ENCODE results near the gene CACNA2D3. TPM values are rescaled to one million over a fixed set of nuclear protein-coding genes. Genes with fewer than 3 reads are reported as not detected.
A peak's percentile ranks its signal among the peaks of the same experiment; 100 is the strongest.

Gene CACNA2D3
- total and polyA plus RNA-seq, 2 donors from 2014 or later, result 5.7 to 11.2 TPM

DNA sequence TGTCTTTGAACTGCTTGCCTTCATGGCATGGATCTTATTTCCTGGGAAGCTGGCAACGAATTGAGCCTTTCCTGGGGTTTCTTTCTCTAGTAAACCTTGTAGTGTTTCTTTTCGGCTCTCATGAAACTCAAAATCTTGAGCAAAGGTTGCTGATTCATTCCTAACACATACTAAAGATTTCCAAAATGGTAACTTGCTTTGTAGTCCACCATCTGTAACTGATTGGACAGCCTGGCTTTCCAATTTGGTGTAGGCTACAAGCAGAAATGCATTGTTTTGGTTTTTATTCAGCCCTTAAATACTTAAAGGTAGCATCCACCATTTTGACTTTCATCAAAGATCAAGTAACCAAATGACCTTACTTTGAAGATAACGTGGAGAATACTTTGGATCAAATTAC, 767.4 kb downstream of the CACNA2D3 start:
- H3K9me3 ChIP-seq (ENCODE audit: control insufficient read depth in 2 of 3, insufficient read depth in 1 of 3, low read length in 3 of 3), result no peaks in the 10 kb centered on the region
- DNase-seq (no peak), FAIRE-seq (no peak)
- H3K4me3 ChIP-seq (ENCODE audit: low read length in 3 of 3), result no peak overlapping the region
- H3K9ac ChIP-seq (ENCODE audit: low read length in 3 of 3), result no peak overlapping the region
- intact Hi-C loops (cut with DNase I), result no loop called here
- no peaks in the 10 kb centered on the region for H3K27me3 ChIP-seq (ENCODE audit: control insufficient read depth, insufficient read depth, low read length)
- TF ChIP-seq, protein P1, sequence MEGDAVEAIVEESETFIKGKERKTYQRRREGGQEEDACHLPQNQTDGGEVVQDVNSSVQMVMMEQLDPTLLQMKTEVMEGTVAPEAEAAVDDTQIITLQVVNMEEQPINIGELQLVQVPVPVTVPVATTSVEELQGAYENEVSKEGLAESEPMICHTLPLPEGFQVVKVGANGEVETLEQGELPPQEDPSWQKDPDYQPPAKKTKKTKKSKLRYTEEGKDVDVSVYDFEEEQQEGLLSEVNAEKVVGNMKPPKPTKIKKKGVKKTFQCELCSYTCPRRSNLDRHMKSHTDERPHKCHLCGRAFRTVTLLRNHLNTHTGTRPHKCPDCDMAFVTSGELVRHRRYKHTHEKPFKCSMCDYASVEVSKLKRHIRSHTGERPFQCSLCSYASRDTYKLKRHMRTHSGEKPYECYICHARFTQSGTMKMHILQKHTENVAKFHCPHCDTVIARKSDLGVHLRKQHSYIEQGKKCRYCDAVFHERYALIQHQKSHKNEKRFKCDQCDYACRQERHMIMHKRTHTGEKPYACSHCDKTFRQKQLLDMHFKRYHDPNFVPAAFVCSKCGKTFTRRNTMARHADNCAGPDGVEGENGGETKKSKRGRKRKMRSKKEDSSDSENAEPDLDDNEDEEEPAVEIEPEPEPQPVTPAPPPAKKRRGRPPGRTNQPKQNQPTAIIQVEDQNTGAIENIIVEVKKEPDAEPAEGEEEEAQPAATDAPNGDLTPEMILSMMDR (IDR thresholded peaks at IDR 0.05; ENCODE audit: borderline replicate concordance, extremely low read depth, insufficient read depth), result no peak
- H3K4me1 ChIP-seq (ENCODE audit: control insufficient read depth in 2 of 3, insufficient read depth in 2 of 3, low read depth in 1 of 3, low read length in 3 of 3), result peaks cover 0 to 12% (median 3%) of the 10 kb centered on the region in 3 donors
- no peak overlapping the region for H3K27ac ChIP-seq (ENCODE audit: low read depth in 2 of 2, low read length in 2 of 2)
- no peaks in the 10 kb centered on the region for H3K36me3 ChIP-seq (ENCODE audit: control insufficient read depth in 2 of 3, insufficient read depth in 3 of 3, low read length in 3 of 3)

DNA sequence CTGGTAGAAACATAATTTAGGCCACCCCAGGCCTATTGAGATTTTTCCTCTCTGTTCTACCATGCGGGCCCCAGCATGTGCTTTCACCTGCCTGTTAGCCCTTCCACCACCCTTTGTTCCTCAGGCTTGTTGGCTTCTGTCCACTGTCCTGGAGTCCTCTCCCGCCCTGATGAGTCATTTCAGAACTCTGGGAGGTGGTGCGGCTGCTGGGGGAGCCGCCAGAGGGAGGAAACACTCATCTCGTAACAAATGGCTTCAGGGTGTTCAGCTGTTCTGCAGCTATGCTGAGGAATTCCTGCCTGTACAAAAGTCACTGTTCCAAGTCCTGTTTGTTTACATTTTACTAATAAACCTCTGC, 769.2 kb downstream of the CACNA2D3 start:
- intact Hi-C loops (cut with DNase I), result no loop called here

DNA sequence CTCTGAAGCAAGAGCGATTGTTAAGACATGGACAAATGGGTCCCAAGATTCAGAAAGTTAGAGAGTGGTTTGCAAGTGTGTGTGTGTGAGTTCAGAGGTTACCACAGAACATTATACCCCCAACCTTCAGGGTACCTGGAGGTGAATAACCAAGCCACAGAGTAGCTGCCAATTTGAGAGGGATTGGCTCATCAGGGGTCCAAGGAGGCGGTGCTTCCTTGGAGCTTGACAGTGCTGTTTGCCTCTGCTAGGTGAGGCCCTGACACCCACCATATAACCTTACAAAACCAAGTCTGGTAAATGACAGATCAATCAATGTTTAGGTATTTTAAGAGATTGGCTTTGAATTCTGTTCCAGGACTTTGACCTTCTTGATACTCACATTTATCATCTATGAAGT, 769.8 kb downstream of the CACNA2D3 start:
- DNase-seq (no peak), FAIRE-seq (no peak)
- H3K27ac ChIP-seq (ENCODE audit: low read depth in 2 of 2, low read length in 2 of 2), result no peak overlapping the region
- H3K4me1 ChIP-seq (ENCODE audit: control insufficient read depth in 2 of 3, insufficient read depth in 2 of 3, low read depth in 1 of 3, low read length in 3 of 3), result peaks cover 0 to 12% (median 3%) of the 10 kb centered on the region in 3 donors
- no peak overlapping the region for H3K4me3 ChIP-seq (ENCODE audit: low read length in 3 of 3)
- intact Hi-C loops (cut with DNase I), result no loop called here
- H3K27me3 ChIP-seq (ENCODE audit: control insufficient read depth, insufficient read depth, low read length), result no peaks in the 10 kb centered on the region
- H3K9ac ChIP-seq (ENCODE audit: low read length in 3 of 3), result no peak overlapping the region
- H3K36me3 ChIP-seq (ENCODE audit: control insufficient read depth in 2 of 3, insufficient read depth in 3 of 3, low read length in 3 of 3), result no peaks in the 10 kb centered on the region
- TF ChIP-seq, protein P1 (IDR thresholded peaks at IDR 0.05; ENCODE audit: borderline replicate concordance, extremely low read depth, insufficient read depth), result no peak
- H3K9me3 ChIP-seq (ENCODE audit: control insufficient read depth in 2 of 3, insufficient read depth in 1 of 3, low read length in 3 of 3), result no peaks in the 10 kb centered on the region

More for the DNA sequence above, 769.2 kb downstream of the CACNA2D3 start:
- TF ChIP-seq, protein P1 (IDR thresholded peaks at IDR 0.05; ENCODE audit: borderline replicate concordance, extremely low read depth, insufficient read depth), result peak; percentile 27
- Histone ChIP-seq H3K4me1 (ENCODE audit: control insufficient read depth in 2 of 3, insufficient read depth in 2 of 3, low read depth in 1 of 3, low read length in 3 of 3) (peaks cover 0 to 12% (median 3%) of the 10 kb centered on the region in 3 donors), H3K9ac (ENCODE audit: low read length in 3 of 3) (no peak overlapping the region), H3K4me3 (ENCODE audit: low read length in 3 of 3) (no peak overlapping the region), H3K27me3 (ENCODE audit: control insufficient read depth, insufficient read depth, low read length) (no peaks in the 10 kb centered on the region), H3K27ac (ENCODE audit: low read depth in 2 of 2, low read length in 2 of 2) (peak overlapping the region; percentile 34 to 53), H3K9me3 (ENCODE audit: control insufficient read depth in 2 of 3, insufficient read depth in 1 of 3, low read length in 3 of 3) (no peaks in the 10 kb centered on the region), H3K36me3 (ENCODE audit: control insufficient read depth in 2 of 3, insufficient read depth in 3 of 3, low read length in 3 of 3) (no peaks in the 10 kb centered on the region)
- FAIRE-seq, result no peak
- DNase-seq, result peak; percentile 69 to 92 (median 81)

DNA sequence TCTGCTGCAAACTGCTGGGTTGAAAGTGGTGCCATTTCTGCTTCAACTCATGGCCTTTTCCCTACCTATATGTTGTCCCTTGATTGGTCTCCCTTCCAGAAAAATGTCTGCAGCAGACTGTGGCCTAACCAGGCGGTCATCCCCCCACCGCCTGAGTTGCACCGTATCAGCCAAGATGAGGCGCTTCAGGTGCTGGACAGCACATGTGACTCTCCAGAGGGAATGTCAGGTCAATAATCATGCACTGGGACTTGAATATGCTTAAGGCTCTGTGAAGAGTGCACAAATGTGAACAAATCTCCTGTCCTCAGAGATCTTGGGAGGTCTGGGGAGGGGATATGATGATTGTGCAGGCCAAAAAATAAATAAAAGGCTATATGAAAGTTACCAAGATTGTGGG, 773.3 kb downstream of the CACNA2D3 start:
- no peaks in the 10 kb centered on the region for H3K9me3 ChIP-seq (ENCODE audit: control insufficient read depth in 2 of 3, insufficient read depth in 1 of 3, low read length in 3 of 3)
- no peaks in the 10 kb centered on the region for H3K36me3 ChIP-seq (ENCODE audit: control insufficient read depth in 2 of 3, insufficient read depth in 3 of 3, low read length in 3 of 3)
- DNase-seq (no peak), FAIRE-seq (no peak)
- no peak overlapping the region for H3K4me3 ChIP-seq (ENCODE audit: low read length in 3 of 3)
- intact Hi-C loops (cut with DNase I), result no loop called here
- H3K4me1 ChIP-seq (ENCODE audit: control insufficient read depth in 2 of 3, insufficient read depth in 2 of 3, low read depth in 1 of 3, low read length in 3 of 3), result peaks cover 0 to 11% (median 3%) of the 10 kb centered on the region in 3 donors
- H3K9ac ChIP-seq (ENCODE audit: low read length in 3 of 3), result no peak overlapping the region
- no peaks in the 10 kb centered on the region for H3K27me3 ChIP-seq (ENCODE audit: control insufficient read depth, insufficient read depth, low read length)
- TF ChIP-seq, protein P1 (IDR thresholded peaks at IDR 0.05; ENCODE audit: borderline replicate concordance, extremely low read depth, insufficient read depth), result no peak
- H3K27ac ChIP-seq (ENCODE audit: low read depth in 2 of 2, low read length in 2 of 2), result no peak overlapping the region

Data from kidney (tissue), 14 donors.